Subcutaneous abdominal adipose tissue (tissue), 5 donors: ENCODE measurements around the gene SLC23A3.

Experiments used
- H3K27ac ChIP-seq: one replicate; pipeline ENCODE4 v1.7.0; 2013; ENCODE audit warnings: low read depth, mild to moderate bottlenecking, inconsistent platforms, low read length, moderate library complexity
- H3K27me3 ChIP-seq, 5 donors: one replicate each; pipeline ENCODE4 v1.7.0; 2013; ENCODE audit warnings: low read length in 5 of 5, inconsistent platforms in 1 of 5; ENCODE audit not compliant: control insufficient read depth in 5 of 5, insufficient read depth in 4 of 5
- H3K36me3 ChIP-seq, 5 donors: one replicate each; pipeline ENCODE4 v1.7.0; 2013; ENCODE audit warnings: low read length in 5 of 5; ENCODE audit not compliant: control insufficient read depth in 5 of 5, insufficient read depth in 5 of 5
- H3K4me1 ChIP-seq, 5 donors: one replicate each; pipeline ENCODE4 v1.7.0; 2013; ENCODE audit warnings: low read length in 5 of 5, mild to moderate bottlenecking in 3 of 5, moderate library complexity in 1 of 5; ENCODE audit not compliant: control insufficient read depth in 5 of 5, insufficient read depth in 5 of 5
- H3K4me3 ChIP-seq, 5 donors: one replicate each; pipeline ENCODE4 v1.7.0; 2013; ENCODE audit warnings: low read length in 5 of 5, low read depth in 1 of 5
- H3K9ac ChIP-seq, 5 donors: one replicate each; pipeline ENCODE4 v1.7.0; 2013; ENCODE audit warnings: low read length in 5 of 5, mild to moderate bottlenecking in 4 of 5, moderate library complexity in 3 of 5
- H3K9me3 ChIP-seq, 5 donors: one replicate each; pipeline ENCODE4 v1.7.0; 2013; ENCODE audit warnings: low read length in 5 of 5; ENCODE audit not compliant: control insufficient read depth in 5 of 5
- donor health status: healthy.
- donor health status: healthy.
- donor health status: healthy.
- donor health status: healthy.
- donor health status: healthy.

The SLC23A3 gene

DNA sequence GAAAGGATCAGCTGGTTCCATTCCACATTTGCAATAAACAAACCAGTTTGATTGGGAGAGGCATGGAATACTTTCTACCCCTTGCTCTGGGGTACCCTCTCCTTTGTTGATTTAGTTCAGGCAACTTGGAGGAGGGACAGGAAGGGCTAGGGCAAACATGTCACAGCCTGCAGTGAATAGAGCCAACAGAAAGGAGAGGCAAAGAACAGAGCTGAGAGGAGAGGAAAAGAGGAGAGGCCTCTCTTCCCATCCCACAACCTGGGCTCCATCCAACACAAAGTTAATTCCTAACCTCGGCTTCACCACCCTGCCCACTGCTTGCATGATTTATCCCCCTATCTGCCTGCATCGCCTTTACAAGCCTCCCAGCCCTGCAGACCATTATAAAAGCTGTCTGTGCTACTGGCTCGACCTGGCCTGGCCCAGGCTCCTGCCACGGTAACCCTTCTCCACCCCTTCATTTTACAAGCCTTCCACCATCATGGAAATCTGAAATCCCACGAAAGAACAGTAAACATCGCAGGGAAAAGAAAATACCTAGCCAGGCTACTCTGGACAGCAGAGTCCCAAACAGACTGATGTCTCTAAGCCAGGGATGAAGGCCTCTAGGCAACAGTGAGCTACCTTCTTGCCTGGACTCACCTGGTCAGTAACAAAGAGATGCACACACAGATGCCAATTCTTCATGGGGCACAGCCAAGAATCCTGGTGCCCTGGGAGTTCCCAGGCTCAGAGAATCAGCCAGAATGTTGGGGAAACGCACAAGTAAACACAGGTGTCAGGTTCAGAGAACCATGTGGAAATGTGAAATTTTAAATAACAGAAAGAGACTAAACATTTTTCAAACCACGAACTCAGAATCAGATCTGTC lies 52.8 kb downstream of the SLC23A3 start:
- H3K27ac ChIP-seq: no peak overlapping the region
- H3K27me3 ChIP-seq: no peaks in the 10 kb centered on the region
- no peak overlapping the region for H3K9ac ChIP-seq
- no peak overlapping the region for H3K4me3 ChIP-seq
- H3K9me3 ChIP-seq: no peaks in the 10 kb centered on the region
- H3K4me1 ChIP-seq: peaks cover 0 to 17% (median 0%) of the 10 kb centered on the region in 5 donors
- peaks cover 0 to 5% (median 3%) of the 10 kb centered on the region in 5 donors for H3K36me3 ChIP-seq

DNA sequence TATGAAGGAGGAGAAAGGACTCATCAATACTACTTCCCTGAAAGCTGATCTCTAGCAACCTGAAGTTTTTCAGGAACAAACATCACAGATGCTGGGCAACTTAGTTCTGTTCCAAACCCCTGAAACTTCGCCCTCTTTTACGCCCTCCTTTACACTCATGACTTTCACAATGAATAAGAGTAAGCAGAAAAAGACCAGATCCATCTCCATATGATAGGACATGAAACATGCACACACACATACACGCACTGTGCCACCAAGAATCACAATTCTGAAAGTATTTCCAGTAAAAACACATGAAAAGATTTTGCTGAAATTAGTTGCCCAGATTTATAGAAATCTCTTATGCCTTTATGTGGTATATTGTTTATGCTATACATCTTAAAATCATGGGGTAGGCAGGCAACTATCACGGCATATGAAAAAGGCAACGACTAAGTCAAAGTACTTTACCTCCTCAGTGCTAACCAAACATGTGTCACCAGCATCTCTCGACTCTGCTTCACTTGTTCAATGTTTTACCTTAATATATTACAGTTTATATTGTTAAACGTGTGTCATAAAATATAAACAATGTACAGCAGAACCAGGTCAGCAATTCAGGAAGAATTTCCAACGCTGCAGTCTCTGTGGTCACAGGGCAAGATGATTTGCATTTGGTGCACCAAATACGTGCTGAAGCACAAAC lies 57.0 kb downstream of the SLC23A3 start:
- no peak overlapping the region for H3K4me3 ChIP-seq
- H3K27ac ChIP-seq: no peak overlapping the region
- H3K4me1 ChIP-seq: peaks cover 0 to 17% (median 0%) of the 10 kb centered on the region in 5 donors
- no peaks in the 10 kb centered on the region for H3K27me3 ChIP-seq
- no peak overlapping the region for H3K9ac ChIP-seq
- peaks cover 0 to 5% (median 3%) of the 10 kb centered on the region in 5 donors for H3K36me3 ChIP-seq
- no peaks in the 10 kb centered on the region for H3K9me3 ChIP-seq

DNA sequence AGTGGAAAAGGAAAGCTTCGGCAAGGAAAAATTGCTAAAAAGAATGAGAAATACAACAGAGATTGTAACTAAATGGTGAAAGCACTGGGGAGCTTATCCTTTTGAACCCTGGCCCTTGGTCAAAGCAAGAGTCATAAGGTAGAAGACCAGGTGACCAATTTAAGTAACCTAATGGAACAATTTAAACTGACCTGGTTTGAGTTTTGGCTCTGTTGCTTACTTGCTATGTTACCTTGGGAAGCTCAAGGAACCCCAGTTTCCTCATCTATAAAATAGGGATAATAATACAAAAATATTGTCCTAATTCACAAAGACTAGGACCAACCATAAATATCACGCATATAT lies 57.8 kb downstream of the SLC23A3 start:
- Histone ChIP-seq H3K4me1 (peaks cover 0 to 22% (median 0%) of the 10 kb centered on the region in 5 donors), H3K27me3 (no peaks in the 10 kb centered on the region), H3K27ac (no peak overlapping the region), H3K9ac (no peak overlapping the region), H3K36me3 (peaks cover 0 to 5% (median 0%) of the 10 kb centered on the region in 5 donors), H3K4me3 (no peak overlapping the region), H3K9me3 (no peaks in the 10 kb centered on the region)
